GM12874 (cell line): ENCODE data around the gene LY86.

Source experiments
- TF ChIP-seq, protein P1 (sequence below): IDR thresholded peaks from 2 replicates; pipeline ENCODE4 v1.5.1; 2011; ENCODE audit warnings: low read depth, mild to moderate bottlenecking, control low read depth, low read length, moderate library complexity; ENCODE audit not compliant: insufficient read depth

The LY86 gene

GRCh38 chr6:6700407-6701270 is 112.1 kb downstream of the LY86 start:
- TF ChIP-seq, protein P1, sequence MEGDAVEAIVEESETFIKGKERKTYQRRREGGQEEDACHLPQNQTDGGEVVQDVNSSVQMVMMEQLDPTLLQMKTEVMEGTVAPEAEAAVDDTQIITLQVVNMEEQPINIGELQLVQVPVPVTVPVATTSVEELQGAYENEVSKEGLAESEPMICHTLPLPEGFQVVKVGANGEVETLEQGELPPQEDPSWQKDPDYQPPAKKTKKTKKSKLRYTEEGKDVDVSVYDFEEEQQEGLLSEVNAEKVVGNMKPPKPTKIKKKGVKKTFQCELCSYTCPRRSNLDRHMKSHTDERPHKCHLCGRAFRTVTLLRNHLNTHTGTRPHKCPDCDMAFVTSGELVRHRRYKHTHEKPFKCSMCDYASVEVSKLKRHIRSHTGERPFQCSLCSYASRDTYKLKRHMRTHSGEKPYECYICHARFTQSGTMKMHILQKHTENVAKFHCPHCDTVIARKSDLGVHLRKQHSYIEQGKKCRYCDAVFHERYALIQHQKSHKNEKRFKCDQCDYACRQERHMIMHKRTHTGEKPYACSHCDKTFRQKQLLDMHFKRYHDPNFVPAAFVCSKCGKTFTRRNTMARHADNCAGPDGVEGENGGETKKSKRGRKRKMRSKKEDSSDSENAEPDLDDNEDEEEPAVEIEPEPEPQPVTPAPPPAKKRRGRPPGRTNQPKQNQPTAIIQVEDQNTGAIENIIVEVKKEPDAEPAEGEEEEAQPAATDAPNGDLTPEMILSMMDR, result no peak

DNA sequence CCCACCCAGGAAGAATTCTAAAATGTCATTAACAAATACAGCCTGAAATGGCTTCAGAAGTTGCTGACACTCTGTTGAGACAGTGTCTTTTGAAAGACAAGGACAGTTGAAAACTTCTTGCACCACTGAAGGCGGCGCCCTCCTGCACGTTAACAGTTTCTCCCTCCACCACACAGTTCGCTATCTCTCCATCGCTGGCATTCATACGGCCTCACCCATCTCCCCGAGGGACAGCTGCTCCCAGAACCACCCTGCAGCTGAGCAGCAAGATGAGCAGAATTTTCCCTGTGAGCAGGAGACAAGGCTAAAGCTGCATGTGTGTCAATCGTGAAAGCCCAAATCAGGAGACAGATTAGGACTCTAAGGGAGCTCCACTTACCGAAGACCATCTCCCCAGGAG is 113.3 kb downstream of the LY86 start:
- TF ChIP-seq, protein P1, result no peak

DNA sequence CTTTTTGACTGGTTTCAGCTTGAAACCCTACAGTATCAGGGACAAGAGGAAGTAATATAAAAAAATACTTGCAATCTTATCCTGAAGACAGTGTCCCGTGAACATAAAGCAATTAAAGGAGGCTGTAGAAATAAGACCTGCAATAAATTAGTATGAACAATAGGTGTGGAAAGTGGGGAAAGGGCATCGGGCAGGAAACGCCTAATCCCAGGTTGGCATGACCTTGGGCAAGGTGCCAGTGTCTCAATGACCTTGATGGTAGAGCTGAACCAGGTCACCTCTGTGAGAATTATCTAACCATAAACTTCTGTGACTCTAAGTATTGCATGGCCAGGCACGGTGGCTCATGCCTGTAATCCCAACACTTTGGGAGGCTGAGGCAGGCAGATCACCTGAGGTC is 115.2 kb downstream of the LY86 start:
- TF ChIP-seq, protein P1, result no peak
